Embryonic facial prominence (tissue), 1 donor: ENCODE data around the gene KIF6.

ENCODE experiments used
- DNase-seq: peaks from one replicate; pipeline ENCODE4 v3.0.0-alpha.2; 2016; ENCODE audit errors: extremely low spot score

KIF6 gene

DNA sequence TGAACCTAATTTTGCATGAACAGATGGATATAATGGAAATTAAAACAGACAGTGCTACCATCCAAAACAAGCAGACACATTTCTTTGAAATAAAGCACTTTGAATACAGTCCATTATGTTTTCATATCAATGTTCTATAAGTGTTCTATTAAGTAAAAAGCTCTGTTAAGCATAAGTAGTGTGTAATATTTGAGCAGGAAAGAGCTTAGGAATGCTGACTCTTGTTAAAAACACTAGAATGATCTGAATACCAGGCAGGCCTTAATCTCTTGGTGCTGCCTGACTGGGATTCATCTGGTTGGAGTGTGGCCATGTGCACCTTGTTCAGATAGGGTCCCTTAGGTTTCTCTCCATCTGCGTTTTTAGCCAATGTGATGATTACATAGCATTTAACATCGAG is 130.9 kb downstream of the KIF6 start:
- DNase-seq, result no peak

DNA sequence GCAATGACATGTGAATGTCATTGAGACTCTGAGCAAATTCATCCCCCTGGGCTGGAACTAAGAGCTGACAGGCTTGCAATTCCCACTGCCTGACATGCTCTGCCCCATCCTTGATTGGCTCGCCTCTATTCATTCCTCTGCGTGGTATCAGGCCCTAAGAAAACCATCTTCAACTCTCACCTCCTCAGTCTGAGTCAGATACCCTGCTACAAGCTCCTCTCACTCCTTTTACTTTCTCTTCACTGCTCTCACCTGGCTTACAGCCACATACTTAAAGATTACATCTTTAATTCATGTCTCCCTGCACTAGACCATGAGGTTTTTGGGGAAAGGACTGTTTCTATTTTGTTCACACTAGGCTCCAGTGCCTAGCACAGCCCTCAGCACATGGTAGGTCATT is 131.6 kb downstream of the KIF6 start:
- DNase-seq, result no peak

DNA sequence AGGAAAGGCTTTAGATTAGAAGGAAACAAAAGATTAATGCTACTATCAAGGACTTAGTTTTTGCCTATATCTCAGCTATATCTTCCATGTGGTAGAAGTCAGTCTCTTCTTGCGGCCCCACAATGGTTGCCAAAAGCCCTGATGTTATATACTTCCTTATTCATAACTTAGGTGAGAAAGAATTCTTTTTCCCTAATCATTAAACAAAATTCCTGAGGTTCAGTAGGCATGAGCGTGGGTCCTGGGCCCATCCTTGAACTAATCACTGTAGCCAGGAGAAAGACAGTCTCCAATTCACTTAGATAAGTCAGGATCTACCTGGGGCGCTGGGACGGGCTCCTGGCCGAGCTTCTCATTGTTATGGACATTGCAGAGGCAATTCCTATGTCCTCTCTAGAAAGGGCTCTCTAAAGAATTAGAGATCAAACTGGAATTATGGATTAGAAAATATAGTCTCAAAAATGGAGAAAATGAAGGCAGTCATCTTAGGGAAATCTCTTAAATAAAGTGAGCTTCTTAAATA is 134.3 kb downstream of the KIF6 start:
- DNase-seq, result no peak

DNA sequence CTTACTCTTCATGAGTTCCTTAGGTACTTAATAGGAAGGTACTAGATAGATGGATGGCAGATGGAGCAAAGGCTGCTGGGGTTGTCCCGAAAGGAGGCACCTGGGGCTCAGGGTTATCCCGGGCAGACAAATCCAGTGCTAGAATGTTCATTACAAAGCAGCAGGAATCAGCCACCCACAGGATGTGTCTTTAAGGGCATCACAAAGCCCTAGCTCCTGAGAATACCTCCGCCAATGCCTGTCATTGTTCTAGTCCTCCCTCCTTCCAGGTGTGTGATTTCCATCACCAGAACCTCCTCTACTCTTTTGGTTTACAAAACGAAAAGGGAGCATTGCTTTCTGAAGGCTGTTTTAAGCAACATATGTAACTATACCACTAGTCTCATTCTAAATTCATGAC is 138.1 kb downstream of the KIF6 start:
- no peak for DNase-seq

DNA sequence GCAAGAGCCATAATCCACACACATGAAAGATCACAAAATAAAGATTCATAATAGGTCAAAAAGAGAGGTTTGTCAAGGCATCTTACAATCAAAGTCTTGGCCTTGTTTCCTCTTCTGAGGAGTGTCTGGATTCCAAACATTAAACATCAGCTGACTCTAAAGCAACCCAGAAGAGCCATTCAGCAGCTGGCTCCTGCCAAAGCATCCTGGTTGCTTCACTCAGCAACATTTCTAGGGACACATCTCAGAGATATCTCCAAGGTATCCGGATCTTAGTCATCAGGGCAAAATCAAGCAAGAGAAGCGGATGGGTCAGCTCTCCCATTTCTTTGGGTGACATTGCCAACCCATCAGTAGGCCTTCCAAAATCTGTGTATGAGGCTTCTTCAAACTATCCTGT is 139.6 kb downstream of the KIF6 start:
- DNase-seq, result no peak

DNA sequence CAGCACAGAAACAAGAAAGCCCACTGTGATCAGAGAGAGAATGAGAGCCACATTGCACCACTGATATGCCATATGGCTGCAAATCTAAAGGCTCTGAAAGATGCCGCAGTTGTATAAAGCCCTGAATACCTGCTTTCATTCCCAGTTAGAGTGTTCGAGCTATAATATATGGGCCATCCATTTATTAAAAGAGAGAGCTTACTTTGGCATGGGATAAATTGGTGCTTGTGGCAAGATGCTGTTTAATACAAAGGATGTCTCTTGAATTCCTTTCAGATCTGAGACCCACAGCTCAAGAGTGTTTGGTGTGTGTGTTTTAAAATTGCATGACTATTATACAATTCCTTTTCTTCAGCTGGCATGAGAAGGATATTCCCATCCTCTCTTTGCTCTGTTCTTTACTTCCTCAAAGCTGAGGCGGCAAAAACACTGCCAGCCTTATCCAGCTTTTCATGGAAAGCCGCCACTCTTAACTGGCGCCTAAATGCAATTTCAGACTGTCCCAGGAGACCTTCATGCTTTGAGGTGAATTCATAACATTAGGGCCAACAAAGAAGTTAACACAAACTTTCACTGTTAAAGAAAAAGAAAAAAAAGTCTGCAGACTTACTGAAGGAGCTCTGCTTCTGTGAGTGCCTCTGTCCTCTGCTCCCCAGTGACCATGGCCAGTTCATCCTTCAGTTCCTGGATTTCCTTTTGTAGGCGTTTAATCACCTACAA is 147.6 kb downstream of the KIF6 start:
- no peak for DNase-seq

DNA sequence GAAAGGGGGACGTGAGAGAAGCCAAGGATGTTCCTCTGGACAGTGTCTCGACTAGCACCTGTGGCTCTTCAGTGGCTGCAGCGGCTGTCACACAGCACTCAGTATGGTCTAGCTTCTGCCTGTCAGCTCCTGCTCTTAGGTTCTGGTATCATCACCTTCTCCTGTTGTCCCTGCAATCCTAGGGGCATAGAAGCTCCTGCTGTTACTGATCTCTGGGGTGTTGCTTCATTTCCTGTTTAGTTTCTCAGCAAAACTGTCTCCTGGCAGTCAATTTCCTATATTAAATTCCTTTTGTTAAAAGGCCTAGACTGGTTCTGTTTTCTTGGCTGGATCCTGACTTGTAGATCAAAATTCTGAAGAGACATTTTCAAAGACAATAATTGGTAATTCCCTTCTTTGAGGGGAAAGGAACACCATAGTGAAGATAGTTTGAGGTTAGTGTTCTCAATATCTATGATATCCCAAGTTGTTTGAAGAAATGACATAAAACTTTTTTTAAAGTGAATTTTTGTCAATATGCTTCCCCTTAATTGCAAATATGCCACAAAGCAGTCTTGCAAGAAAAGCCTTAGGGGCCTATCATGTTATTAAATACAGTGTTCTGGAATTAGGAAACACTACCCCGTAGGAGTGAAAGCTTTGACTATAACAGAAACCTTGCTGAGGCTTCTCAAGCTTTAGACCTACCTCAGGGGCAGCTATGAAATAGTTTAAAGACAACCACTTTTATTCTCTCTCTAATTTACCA is 148.5 kb downstream of the KIF6 start:
- DNase-seq, result no peak

DNA sequence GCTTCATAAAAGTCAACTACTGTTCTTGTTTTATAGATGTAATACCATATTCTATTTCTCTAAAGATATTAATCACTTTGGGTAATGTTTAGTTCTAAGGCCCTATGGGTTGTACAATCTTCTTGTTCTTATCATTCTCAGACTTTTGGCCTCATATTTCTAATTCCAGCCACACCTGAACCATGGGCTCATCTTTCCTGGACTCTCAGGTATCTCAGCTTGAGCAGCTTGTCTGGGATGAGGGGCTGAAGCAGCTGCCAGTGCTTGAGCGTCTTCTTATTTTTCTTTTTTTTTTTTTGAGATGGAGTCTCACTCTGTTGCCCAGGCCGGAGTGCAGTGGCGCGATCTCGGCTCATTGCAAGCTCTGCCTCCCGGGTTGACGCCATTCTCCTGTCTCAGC is 150.2 kb downstream of the KIF6 start:
- no peak for DNase-seq

DNA sequence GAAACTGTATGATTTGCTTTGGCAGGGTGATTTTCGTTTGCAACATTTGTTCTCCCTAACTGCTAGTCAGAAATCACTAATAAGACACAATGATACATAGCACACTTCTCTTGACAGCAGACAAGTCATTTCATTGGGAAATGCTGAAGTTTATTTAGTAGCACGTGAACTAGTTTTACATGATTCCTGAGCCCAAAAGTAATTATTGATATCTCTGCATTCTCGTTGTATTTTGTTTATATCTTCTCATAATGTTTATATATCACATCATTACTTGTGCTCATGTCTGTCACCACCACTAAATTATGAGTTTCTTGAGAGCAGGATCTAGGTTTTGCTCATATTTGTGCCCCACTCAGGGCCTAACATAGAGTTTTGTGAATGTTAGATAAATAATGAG is 151.7 kb downstream of the KIF6 start:
- DNase-seq, result no peak

DNA sequence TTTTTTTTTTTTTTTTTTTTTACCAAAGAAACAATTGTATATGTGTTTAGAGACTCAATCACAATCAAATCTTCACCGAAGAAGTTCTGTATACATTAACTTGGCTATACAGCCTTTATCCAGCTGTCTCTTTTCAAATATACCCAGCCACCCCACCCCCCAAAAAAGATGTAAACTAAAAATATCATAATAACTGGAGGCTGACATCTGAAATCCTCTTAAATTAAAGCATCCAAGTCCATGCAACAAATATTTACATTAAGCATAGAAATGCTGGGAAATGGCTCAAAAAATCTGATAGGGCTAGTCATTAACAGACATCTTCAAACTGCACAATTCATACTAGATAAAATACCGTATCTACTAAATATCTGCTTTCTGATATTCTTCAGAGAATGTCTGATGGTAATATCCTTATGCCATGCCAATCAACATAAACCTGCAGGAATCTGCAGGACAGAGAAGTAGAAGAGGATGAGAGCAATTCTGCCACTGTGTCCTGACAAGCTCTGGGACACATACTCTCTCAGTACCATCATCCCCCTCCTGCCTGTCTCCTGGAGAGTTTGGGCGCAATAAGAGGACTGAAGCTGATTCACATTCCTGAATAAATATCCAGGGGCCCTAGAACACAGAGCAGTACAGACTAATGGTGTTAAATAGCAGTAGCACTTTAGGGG is 152.4 kb downstream of the KIF6 start:
- no peak for DNase-seq

DNA sequence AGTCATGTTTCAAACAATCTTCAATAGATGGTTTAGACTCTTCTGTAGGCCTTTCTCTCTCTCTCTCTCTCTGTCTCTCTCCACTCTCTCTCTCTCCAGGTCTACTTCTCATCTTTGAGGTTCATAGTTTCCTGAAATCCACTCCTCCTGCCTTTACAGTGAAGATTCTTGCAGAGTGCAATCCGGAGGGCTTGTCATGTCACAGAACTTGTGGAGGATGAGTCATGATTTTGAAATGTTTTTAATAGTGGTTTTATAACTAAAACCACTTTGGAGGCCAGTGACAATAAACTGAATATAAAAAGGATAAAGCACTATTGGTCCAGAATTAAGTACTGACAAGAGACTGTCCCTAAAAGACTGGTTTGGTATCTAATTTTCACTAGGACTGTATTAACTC is 156.3 kb downstream of the KIF6 start:
- DNase-seq, result no peak

DNA sequence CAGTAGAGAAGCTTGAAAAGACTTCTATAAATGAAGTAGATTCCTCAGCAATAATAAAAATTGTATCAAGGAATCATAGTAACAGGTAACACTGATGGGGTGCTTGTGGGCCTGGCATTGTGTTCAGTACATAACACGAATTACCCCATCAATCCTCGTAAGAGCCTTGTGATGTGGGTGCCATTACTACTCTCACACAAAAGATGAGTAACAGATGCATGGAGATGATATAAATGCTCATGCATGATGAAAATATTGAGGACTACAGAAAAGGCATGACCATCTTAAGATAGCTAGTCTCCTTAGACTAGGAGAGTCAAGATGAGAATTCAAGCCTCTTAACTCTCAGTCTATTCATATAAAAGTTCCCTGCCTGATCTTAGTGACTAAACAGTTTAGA is 158.1 kb downstream of the KIF6 start:
- DNase-seq, result no peak

DNA sequence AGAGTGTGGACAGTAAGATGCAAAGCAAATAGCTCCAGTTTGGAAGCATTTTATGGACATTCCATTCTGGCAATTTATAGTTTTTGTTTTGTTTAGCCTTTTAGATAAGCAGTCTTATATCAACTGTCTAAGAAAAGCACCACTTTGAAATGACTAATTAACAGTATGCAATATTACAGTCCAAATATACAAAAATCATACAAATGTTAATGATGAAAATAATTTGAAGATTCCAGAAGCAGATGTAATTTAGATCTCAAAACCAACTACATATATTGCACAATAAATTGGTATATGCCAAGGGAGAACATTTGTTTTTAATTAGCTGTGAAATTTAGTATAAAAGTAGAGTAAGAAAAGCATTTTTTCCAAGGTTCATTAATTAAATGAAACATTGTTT is 158.8 kb downstream of the KIF6 start:
- no peak for DNase-seq

DNA sequence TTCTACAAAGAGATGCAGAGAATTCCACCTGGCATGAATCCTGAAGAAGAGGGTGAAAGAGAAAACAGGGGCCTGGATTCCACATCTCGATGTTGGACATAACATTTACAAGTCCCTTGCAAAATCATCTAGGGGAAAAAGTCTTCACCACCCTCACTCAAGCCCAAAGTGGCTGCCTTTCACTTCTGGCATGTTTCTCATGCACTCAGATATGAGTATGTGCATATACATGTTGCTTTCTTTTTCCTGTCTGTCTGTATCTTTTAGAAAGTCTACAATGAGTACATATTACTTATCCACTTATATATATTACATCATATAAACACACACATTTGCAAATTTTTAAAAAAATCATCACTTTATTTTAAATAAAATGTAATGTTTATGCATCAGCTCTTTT is 159.3 kb downstream of the KIF6 start:
- DNase-seq, result no peak

DNA sequence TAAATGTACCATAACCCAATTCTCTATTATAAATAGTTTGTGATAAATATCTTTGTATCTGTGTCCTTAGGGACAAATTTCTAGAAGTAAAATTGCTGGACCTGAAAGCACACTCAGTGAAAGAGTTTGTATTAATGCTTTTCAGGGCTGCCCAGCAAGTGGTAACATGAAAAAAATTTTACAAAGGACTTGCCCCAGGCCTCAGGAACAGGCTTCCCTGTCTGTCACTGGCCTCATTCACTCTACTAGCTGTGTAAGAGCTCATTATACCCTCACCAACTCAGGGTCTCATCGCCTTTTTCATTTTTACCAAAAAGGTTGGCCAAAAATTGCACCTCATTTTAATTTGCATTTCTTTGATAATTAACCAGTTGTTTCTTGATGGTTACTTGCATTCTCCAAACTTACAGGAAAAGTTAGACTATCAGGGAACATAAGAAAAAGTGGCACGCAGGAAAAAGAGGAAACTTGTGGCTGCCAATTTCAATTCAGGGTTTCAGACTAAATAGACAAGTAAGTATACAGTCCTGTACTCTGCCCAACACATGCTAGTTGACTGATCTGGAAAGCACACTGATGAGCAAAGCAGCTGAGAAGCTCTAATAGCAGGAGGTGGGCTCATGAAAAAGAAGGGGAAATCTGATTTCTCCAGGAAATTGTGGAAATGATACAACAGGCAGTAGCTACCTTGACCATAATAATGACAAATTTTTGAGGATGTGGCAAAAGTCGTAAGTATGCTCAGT is 161.5 kb downstream of the KIF6 start:
- no peak for DNase-seq

DNA sequence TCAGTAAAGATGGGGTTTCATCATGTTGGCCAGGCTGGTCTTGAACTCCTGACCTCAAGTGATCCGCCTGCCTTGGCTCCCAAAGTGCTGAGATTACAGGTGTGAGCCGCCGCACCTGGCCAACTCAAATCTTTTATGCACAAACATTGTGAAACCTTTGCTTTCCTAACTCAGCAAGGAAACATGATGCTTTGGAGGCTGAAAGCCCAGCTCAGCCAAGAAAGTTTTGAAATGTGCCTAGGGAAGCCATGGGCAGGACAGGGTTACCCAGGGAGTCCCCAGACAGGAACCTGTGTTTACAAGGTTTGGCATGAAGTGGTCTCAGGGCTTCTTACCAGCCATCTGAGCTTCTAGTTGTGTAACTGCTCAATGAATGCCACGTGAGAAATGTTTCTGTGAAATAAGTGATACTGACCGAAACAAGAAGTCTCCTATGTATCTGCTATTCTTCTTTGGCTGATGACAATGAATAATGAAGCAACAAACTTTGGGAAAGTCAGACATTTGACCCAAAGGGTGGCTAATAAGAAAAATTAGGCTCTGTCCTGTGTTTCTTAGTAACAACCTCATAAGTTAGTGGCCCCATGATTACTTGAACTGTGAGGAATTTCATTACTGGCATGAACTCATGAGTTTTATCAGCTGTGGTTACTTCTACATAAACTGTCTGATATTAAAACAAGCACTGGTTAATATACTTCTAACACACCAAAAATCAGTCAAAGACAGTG is 163.5 kb downstream of the KIF6 start:
- no peak for DNase-seq

DNA sequence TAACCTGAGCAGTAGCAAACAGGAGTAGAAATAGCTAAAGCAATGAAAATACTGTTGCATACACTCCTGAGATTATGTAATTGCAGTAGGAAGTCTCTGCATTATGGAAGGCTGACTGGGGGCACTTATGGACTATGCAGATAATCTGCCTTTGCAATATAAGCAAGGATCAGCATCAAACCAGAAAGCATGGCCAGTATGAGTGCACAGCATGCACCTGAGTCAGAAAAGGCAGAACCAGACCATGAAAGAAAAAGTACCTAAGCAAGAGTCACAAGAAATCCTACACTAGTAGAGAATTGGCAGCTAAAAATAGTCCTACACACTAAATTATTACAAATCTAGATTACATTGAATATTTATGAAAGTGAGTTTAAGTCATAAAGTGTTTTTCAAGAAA is 164.3 kb downstream of the KIF6 start:
- DNase-seq, result no peak

DNA sequence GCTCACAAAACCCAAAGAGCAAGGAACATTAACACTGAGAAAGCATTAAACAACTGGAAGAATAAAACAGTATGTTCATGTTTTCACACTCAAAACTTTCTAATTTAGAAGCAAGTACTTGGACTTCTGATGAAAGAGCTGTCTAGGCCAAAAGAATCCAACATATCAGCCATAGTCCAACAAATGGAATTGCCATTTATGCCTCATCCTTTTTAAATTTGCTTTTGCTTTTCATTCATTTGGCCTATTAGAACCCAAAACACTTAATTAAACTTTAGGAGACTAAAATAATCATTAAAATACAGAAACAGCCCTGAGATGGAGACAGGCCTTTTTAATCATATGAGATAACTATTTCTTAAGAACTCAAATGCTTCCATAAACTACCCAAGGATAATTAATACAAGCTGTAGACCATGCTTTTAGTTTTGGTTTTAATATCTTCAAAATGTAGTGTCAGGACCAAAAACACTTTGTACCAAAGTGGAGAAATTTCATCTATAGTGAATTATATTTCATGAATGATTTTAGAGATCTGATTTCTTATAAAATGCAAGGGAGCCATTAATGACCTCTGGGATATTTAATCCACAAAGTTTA is 166.5 kb downstream of the KIF6 start:
- DNase-seq, result no peak

DNA sequence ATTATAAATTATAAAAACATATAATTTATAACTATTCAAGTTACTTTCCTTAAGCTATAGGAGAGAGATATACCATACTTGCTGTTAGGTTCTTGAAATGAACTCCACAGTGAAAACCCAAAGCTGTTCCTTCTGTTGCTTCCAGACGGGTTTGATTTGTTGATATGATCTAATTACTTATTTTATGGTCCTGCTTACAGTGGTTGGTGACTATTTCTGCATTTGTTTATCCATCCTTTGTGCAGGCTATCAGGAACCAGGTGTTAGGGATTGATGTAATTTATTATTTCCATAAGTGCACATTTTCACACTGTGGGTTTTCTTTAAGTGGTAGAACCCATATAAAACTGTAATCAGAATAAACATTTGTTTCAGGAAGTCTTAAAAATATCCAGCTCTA is 167.1 kb downstream of the KIF6 start:
- no peak for DNase-seq

DNA sequence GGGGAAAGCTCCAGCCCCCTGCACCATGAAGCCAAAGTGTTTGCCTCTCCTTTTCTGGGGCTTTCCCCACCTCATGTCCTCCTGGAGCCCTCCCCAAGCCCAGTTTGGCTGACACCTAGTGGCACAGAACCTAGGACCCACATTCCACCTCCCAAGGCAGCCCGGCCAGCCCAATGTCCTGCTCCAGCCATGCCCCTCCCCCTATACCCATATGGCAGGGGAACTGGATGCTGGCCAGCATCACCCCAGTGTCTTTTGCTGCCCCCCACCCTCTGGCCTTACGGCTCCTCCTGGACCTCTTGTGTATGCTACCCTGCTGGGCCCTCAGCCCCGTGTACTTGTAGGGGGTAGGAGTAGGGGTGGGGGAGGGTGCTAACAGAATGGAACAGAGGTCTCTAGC is 170.1 kb downstream of the KIF6 start:
- no peak for DNase-seq
